NCI-H69 (cell line): ENCODE data around the gene CERT1.

Source experiments
- DNase-seq: peaks from one replicate; lab custom pipeline; 2025; lab: John Stamatoyannopoulos, UW

The CERT1 gene

GRCh38 chr5:75405296-75405695, 106.1 kb downstream of the CERT1 start:
- DNase-seq: no peak

- no peak for DNase-seq
Observed at GRCh38 chr5:75395277-75395676, 116.2 kb downstream of the CERT1 start.

- no peak for DNase-seq
Observed at GRCh38 chr5:75389430-75389829, 122.0 kb downstream of the CERT1 start.

GRCh38 chr5:75387806-75388205, 123.6 kb downstream of the CERT1 start:
- DNase-seq: no peak

GRCh38 chr5:75384218-75384617, 127.2 kb downstream of the CERT1 start:
- DNase-seq: no peak

- DNase-seq: no peak
Observed at GRCh38 chr5:75381456-75381855, 130.0 kb downstream of the CERT1 start.

- DNase-seq: no peak
Observed at GRCh38 chr5:75380099-75380498, 131.3 kb downstream of the CERT1 start.

GRCh38 chr5:75375414-75375813, 136.0 kb downstream of the CERT1 start:
- no peak for DNase-seq

GRCh38 chr5:75374394-75374814, 137.0 kb downstream of the CERT1 start:
- no peak for DNase-seq

- DNase-seq: no peak
Observed at GRCh38 chr5:75373862-75374261, 137.6 kb downstream of the CERT1 start.

- DNase-seq: no peak
Observed at GRCh38 chr5:75368391-75368790, 143.0 kb downstream of the CERT1 start.

- DNase-seq: no peak
Observed at GRCh38 chr5:75367401-75367800, 144.0 kb downstream of the CERT1 start.

GRCh38 chr5:75366787-75367186, 144.6 kb downstream of the CERT1 start:
- DNase-seq: no peak

GRCh38 chr5:75365740-75366139, 145.7 kb downstream of the CERT1 start:
- no peak for DNase-seq

- DNase-seq: no peak
Observed at GRCh38 chr5:75364571-75365280, 146.7 kb downstream of the CERT1 start.

- DNase-seq: peak; percentile 43
Observed at GRCh38 chr5:75363726-75364495, 147.5 kb downstream of the CERT1 start.

- peak; percentile 8 for DNase-seq
Observed at GRCh38 chr5:75363111-75363510, 148.3 kb downstream of the CERT1 start.

GRCh38 chr5:75362474-75362975, 148.9 kb downstream of the CERT1 start:
- no peak for DNase-seq

- DNase-seq: no peak
Observed at GRCh38 chr5:75361310-75361709, 150.1 kb downstream of the CERT1 start.

- DNase-seq: no peak
Observed at GRCh38 chr5:75358117-75358516, 153.3 kb downstream of the CERT1 start.

GRCh38 chr5:75356719-75357118, 154.7 kb downstream of the CERT1 start:
- no peak for DNase-seq

GRCh38 chr5:75355236-75355635, 156.2 kb downstream of the CERT1 start:
- no peak for DNase-seq
